Astrocyte of the spinal cord (primary cell): ENCODE measurements around the gene AP2M1.

Experiments used
- DNase-seq: peaks from one replicate; pipeline ENCODE4 v3.0.0; 2011; ENCODE audit warnings: low read depth, low spot score
- H3K4me3 ChIP-seq: 2 replicates; pipeline ENCODE4 v1.5.1; 2011; ENCODE audit warnings: low read depth, mild to moderate bottlenecking, low read length, moderate library complexity
- CTCF ChIP-seq: IDR thresholded peaks from 2 replicates; pipeline ENCODE4 v1.5.1; 2012; ENCODE audit warnings: low read depth, mild to moderate bottlenecking, low read length, inconsistent platforms
- in situ Hi-C: cut with HindIII; loops from 2 replicates; pipeline ENCODE4 v1.10.0; 2017; ENCODE audit warnings: low sequenced_read_pairs

The AP2M1 gene

GRCh38 chr3:184233127-184233843 lies 58.6 kb downstream of the AP2M1 start:
- no peak overlapping the region for H3K4me3 ChIP-seq
- no peak for DNase-seq
- TF ChIP-seq CTCF: no peak
- in situ Hi-C loops: no loop called here
